Caco-2 (cell line): ENCODE measurements around the gene SLAMF1. TPM values are rescaled to one million over a fixed set of nuclear protein-coding genes. Genes with fewer than 3 reads are reported as not detected.
"Not testable (repeated sequence)": the region's sequence is repeated elsewhere in the genome, so short reads cannot be mapped to it uniquely, and the experiment has no call there.

ENCODE experiments used
- BruUV-seq: library from RNA; stranded (reverse); fragments of 400-500 nt; replicated peaks from 2 replicates; lab custom pipeline; 2021; lab: Mats Ljungman, UMichigan
- CTCF ChIA-PET: fragments of 300-600 bp; sonication (Branson Sonifier 250); formaldehyde crosslinking; loops from one replicate; lab custom pipeline; 2022; ENCODE audit warnings: antibody characterized with exemption; lab: Charles Lee
- POLR2A ChIA-PET: fragments of 300-600 bp; sonication (Branson Sonifier 250); formaldehyde crosslinking; loops from one replicate; lab custom pipeline; 2022; ENCODE audit warnings: antibody characterized with exemption; lab: Charles Lee
- DNase-seq, 2 experiments: peaks; one replicate each; pipeline versions ENCODE4 v3.0.0 to v3.0.0-alpha.2; 2020 to 2022
- H3K27me3 ChIP-seq: replicated peaks from 2 replicates; pipeline ENCODE4 v1.6.0; 2011; ENCODE audit warnings: low read length; ENCODE audit not compliant: control insufficient read depth, insufficient read depth
- H3K36me3 ChIP-seq: 2 replicates; pipeline ENCODE4 v1.5.1; 2011; ENCODE audit warnings: low read length; ENCODE audit not compliant: control insufficient read depth, insufficient read depth
- H3K4me1 ChIP-seq: fragments of 250-450 bp; sonication (Bioruptor Pico); 2 replicates; pipeline ENCODE4 v1.5.1; 2020; ENCODE audit warnings: mild to moderate bottlenecking
- H3K4me3 ChIP-seq: 2 replicates; pipeline ENCODE4 v1.5.1; 2011; ENCODE audit warnings: low read depth, mild to moderate bottlenecking, control low read depth, low read length
- H3K9me3 ChIP-seq: fragments of 250-450 bp; sonication (Bioruptor Pico); 2 replicates; pipeline ENCODE4 v1.5.1; 2020; ENCODE audit warnings: mild to moderate bottlenecking, moderate library complexity
- H3K27ac Mint-ChIP-seq: one replicate; pipeline ENCODE4 v1.8.0; 2022; ENCODE audit warnings: mixed read lengths; ENCODE audit not compliant: unreplicated experiment
- H3K27me3 Mint-ChIP-seq: one replicate; pipeline ENCODE4 v1.8.0; 2022; ENCODE audit warnings: mixed read lengths; ENCODE audit not compliant: insufficient read depth, unreplicated experiment
- H3K36me3 Mint-ChIP-seq: one replicate; pipeline ENCODE4 v1.8.0; 2022; ENCODE audit warnings: mild to moderate bottlenecking, mixed read lengths; ENCODE audit not compliant: insufficient read depth, unreplicated experiment
- H3K4me1 Mint-ChIP-seq: one replicate; pipeline ENCODE4 v1.8.0; 2022; ENCODE audit warnings: low read depth, mixed read lengths; ENCODE audit not compliant: unreplicated experiment
- H3K4me3 Mint-ChIP-seq: one replicate; pipeline ENCODE4 v1.8.0; 2022; ENCODE audit warnings: mild to moderate bottlenecking, moderate library complexity, mixed read lengths; ENCODE audit not compliant: unreplicated experiment
- H3K9me3 Mint-ChIP-seq: one replicate; pipeline ENCODE4 v1.8.0; 2022; ENCODE audit warnings: mixed read lengths; ENCODE audit not compliant: unreplicated experiment
- intact Hi-C: fragments of 100-400 bp; cut with micrococcal nuclease; formaldehyde crosslinking; loops from one replicate; pipeline ENCODE4 v1.10.0; 2022; ENCODE audit not compliant: unreplicated experiment
- total RNA-seq: library from RNA; stranded (reverse); gene quantifications from 2 replicates; pipeline ENCODE4 v1.2.3, GENCODE V29; 2022
- TF ChIP-seq, protein P1 (sequence below), 2 experiments: fragments of 200-600 bp in 1 of 2; IDR thresholded peaks; 1 replicate in 1 of 2; 2 replicates in 1 of 2; pipeline versions ENCODE4 v1.5.1 to v1.8.0; 2011 to 2022; ENCODE audit warnings: antibody characterized with exemption in 1 of 2, control low read depth in 1 of 2, inconsistent platforms in 1 of 2, low read depth in 1 of 2, low read length in 1 of 2, mild to moderate bottlenecking in 1 of 2, moderate library complexity in 1 of 2; ENCODE audit not compliant: insufficient read depth in 1 of 2, severe bottlenecking in 1 of 2, unreplicated experiment in 1 of 2

SLAMF1 gene
- total RNA-seq, 1 experiment from 2014 or later: not detected

DNA sequence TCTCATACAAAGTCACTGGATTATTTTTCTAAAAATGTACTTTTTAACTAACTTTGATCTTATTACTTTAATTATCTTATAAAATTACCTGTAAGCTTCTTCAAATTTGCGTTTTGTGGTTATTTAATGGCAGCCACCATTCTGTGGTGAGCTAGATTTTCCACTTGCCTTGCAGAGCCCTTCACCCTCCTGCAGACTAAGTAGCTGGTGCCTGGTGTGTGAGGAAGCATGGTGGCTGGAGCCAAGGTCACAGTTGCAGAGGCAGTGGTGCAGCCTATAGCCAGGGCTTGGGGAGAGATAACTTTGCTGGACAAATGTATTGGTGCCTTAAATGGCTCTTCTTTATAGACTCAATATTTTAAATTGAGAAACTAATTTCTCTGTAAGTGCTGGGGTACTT is 56.4 kb downstream of the SLAMF1 start:
- H3K27me3 Mint-ChIP-seq: peaks cover 9% of the 10 kb centered on the region
- POLR2A ChIA-PET: no interaction called here
- intact Hi-C loops: no loop called here

DNA sequence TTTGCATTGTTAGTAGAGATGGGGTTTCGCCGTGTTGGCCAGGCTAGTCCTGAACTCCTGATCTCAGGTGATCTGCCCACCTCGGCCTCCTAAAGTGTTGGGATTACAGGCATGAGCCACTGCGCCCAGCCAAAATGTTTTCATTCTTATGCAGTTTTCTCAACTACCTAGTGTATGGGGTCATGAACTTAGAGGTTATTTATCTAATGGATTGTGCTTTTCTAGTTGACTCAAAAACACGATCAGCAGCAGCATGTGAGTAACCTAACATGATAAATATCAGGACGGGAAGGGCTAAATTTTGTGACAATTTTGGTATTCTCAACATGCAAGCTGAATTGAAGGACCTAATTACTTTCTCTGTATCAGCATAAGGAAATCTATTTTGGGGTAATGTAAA is 58.4 kb downstream of the SLAMF1 start:
- intact Hi-C loops: no loop called here
- DNase-seq: no peak
- peaks cover 5% of the 10 kb centered on the region for H3K27me3 Mint-ChIP-seq
- H3K4me3 Mint-ChIP-seq: no peak overlapping the region
- no peak overlapping the region for H3K27ac Mint-ChIP-seq
- peaks cover 10% of the 10 kb centered on the region for H3K9me3 Mint-ChIP-seq
- H3K36me3 ChIP-seq: no peaks in the 10 kb centered on the region
- ChIA-PET POLR2A (no interaction called here), CTCF (no interaction called here)
- H3K4me1 ChIP-seq: no peaks in the 10 kb centered on the region
- peaks cover 6% of the 10 kb centered on the region for H3K36me3 Mint-ChIP-seq
- TF ChIP-seq, protein P1, sequence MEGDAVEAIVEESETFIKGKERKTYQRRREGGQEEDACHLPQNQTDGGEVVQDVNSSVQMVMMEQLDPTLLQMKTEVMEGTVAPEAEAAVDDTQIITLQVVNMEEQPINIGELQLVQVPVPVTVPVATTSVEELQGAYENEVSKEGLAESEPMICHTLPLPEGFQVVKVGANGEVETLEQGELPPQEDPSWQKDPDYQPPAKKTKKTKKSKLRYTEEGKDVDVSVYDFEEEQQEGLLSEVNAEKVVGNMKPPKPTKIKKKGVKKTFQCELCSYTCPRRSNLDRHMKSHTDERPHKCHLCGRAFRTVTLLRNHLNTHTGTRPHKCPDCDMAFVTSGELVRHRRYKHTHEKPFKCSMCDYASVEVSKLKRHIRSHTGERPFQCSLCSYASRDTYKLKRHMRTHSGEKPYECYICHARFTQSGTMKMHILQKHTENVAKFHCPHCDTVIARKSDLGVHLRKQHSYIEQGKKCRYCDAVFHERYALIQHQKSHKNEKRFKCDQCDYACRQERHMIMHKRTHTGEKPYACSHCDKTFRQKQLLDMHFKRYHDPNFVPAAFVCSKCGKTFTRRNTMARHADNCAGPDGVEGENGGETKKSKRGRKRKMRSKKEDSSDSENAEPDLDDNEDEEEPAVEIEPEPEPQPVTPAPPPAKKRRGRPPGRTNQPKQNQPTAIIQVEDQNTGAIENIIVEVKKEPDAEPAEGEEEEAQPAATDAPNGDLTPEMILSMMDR (IDR thresholded peaks at IDR 0.05; ENCODE audit: insufficient read depth in 1 of 2, low read depth in 1 of 2, low read length in 1 of 2, severe bottlenecking in 1 of 2, unreplicated experiment in 1 of 2): no peak
- no peaks in the 10 kb centered on the region for H3K27me3 ChIP-seq
- no peak overlapping the region for H3K4me3 ChIP-seq
- no peaks in the 10 kb centered on the region for H3K4me1 Mint-ChIP-seq
- no TSS peak for BruUV-seq
- H3K9me3 ChIP-seq: 0 out of 2 replicates have a peak, but pooled peaks cover 4% of the 10 kb centered on the region

More for the DNA sequence above, 56.4 kb downstream of the SLAMF1 start:
- 0 out of 2 replicates have a peak, but pooled peaks cover 4% of the 10 kb centered on the region for H3K9me3 ChIP-seq
- H3K9me3 Mint-ChIP-seq: peaks cover 19% of the 10 kb centered on the region
- H3K4me3 Mint-ChIP-seq: no peak overlapping the region
- no peaks in the 10 kb centered on the region for H3K4me1 ChIP-seq
- no peaks in the 10 kb centered on the region for H3K36me3 ChIP-seq
- H3K36me3 Mint-ChIP-seq: peaks cover 6% of the 10 kb centered on the region
- H3K4me3 ChIP-seq: no peak overlapping the region
- H3K4me1 Mint-ChIP-seq: no peaks in the 10 kb centered on the region
- no peak for DNase-seq
- no peaks in the 10 kb centered on the region for H3K27me3 ChIP-seq
- no peak overlapping the region for H3K27ac Mint-ChIP-seq
- CTCF ChIA-PET: no interaction called here
- BruUV-seq: no TSS peak
- TF ChIP-seq, protein P1 (IDR thresholded peaks at IDR 0.05; ENCODE audit: insufficient read depth in 1 of 2, low read depth in 1 of 2, low read length in 1 of 2, severe bottlenecking in 1 of 2, unreplicated experiment in 1 of 2): no peak

DNA sequence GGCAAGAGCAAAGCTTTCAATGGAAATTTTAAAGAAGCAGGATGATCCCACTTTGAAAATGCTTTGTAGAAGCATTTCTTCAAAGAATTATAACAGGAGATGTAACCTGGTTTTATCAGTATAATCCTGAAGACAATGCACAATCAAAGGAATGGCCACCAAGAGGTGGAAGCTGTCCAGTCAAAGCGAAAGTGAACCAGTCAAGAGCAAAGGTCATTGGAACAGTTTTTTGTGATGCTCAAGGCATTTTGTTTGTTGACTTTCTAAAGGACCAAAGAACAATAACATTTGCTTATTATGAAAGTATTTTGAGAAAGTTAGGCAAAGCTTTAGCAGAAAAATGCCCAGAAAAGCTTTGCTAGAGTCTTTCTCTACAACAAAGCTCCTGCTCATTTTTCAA is 62.1 kb downstream of the SLAMF1 start:
- BruUV-seq: no TSS peak
- Histone ChIP-seq H3K4me1 (peaks cover 6% of the 10 kb centered on the region; the same call in 1 of the 2 replicates), H3K36me3 (no peaks in the 10 kb centered on the region), H3K9me3 (no peaks in the 10 kb centered on the region), H3K4me3 (no peak overlapping the region), H3K27me3 (no peaks in the 10 kb centered on the region)
- peaks cover 5% of the 10 kb centered on the region for H3K27me3 Mint-ChIP-seq
- no peak overlapping the region for H3K27ac Mint-ChIP-seq
- no peak for DNase-seq
- H3K4me3 Mint-ChIP-seq: no peak overlapping the region
- intact Hi-C loops: no loop called here
- POLR2A ChIA-PET: no interaction called here
- H3K9me3 Mint-ChIP-seq: peaks cover 9% of the 10 kb centered on the region
- CTCF ChIA-PET: no interaction called here
- peaks cover 6% of the 10 kb centered on the region for H3K36me3 Mint-ChIP-seq
- TF ChIP-seq, protein P1 (IDR thresholded peaks at IDR 0.05; ENCODE audit: insufficient read depth in 1 of 2, low read depth in 1 of 2, low read length in 1 of 2, severe bottlenecking in 1 of 2, unreplicated experiment in 1 of 2): no peak
- H3K4me1 Mint-ChIP-seq: no peaks in the 10 kb centered on the region

DNA sequence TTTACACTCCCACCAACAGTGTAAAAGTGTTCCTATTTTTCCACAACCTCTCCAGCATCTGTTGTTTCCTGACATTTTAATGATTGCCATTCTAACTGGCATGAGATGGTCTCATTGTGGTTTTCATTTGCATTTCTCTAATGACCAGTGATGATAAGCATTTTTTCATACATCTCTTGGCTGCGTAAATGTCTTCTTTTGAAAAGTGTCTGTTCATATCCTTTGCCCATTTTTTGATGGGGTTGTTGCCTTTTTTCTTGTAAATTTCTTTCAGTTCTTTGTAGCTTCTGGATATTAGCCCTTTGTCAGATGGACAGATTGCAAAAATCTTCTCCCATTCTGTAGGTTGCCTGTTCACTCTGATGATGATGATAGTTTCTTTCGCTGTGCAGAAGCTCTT is 63.9 kb downstream of the SLAMF1 start:
- DNase-seq, H3K36me3 Mint-ChIP-seq, H3K27ac Mint-ChIP-seq, BruUV-seq, CTCF ChIA-PET, POLR2A ChIA-PET, H3K27me3 ChIP-seq, H3K4me3 ChIP-seq, H3K27me3 Mint-ChIP-seq, H3K4me1 Mint-ChIP-seq, H3K9me3 Mint-ChIP-seq, H3K4me1 ChIP-seq, intact Hi-C loops, H3K9me3 ChIP-seq, H3K36me3 ChIP-seq, H3K4me3 Mint-ChIP-seq: not testable (repeated sequence)
